Activated effector memory CD4-positive, alpha-beta T cell treated with anti-CD3 and anti-CD28 coated beads, Interleukin-2, amount 50 U/mL, for 16 hours (primary cell): ENCODE results near the gene ZNF556.

Source experiments
- DNase-seq: peaks from one replicate; pipeline ENCODE4 v3.0.0-alpha.2; 2020

Gene ZNF556

DNA sequence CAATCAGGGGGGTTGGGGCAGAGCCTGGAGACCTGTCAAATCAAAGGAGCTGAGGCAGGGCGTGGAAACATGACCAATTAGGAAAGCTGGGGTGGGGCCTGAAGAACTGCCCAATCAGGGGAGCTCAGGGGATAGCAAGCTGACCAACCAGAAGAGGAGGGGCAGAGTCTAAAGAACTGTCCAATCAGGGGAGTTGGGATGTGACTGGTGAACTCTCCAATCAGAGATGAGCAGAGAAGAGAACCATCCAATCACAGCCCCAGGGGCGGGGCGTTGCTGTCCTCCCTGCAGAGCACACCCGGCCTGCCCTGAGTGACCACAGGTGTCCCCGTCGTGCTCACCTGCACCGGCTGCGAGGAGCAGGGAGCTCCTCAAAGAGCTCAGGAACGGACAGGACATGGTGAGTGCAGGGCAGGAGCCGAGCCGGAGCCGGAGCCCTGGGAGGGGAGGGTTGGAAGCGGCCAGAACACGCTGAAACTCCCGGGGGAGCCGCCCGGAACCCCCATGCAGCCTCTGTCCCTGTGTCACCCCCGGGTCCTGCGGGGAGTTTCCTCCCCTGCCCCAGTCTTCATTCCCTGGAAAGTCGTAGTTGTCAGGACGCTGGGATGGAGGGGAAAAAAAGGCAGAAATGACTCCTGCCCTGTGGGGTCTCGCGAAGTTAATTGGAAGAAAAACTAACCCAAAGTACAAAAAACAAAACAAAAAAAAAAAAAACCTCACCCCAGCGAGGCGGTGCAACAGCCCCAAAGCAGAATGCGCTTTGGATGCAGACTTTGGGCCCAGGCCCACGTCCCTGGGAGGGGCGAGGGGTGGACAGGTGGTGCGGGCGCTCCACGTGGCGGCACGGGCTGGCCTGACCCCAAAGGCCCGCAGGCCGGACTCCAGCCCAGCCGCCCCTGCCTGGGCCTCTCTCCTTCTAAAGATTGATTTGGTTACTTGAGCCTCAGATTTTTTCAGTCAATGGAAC, at the start of gene ZNF556:
TSS of gene ZNF556 (plus strand) at position 311 of the 967 bp plus-strand sequence. CDS start at position 398, 87 bp downstream.
- no peak for DNase-seq

DNA sequence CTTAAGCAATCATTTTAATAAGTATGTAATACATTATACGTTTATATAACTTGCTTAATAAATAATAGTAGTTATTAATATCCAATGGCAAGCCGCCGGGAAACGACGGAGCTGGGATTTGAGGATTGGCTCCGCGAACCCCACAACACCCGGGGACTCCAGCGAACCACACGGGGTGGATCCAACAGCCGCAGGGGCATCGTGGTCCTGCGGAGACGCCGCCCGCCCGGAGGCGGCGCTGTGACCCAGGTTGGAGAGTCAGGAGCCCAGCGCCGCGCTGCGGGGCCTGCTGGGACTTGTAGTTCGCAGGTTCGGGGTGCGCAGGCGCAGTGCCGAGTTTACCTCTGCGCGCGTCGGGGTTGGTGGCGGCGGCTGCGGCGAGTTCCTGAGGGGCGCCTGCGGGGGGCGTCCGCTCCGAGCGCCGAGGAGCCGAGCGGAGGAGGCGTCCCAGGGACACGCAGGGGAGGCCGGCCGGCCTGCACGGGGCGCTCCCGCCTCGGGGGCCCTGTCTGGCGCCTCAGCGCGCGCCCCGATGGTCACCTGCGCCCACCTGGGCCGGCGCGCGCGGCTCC, 47.5 kb upstream of the ZNF556 start, which contains the start of gene ZNF554:
TSS of gene ZNF554 (plus strand) at position 329 of the 572 bp plus-strand sequence. CDS start at position 533, 204 bp downstream.
- peak; percentile 99 for DNase-seq

DNA sequence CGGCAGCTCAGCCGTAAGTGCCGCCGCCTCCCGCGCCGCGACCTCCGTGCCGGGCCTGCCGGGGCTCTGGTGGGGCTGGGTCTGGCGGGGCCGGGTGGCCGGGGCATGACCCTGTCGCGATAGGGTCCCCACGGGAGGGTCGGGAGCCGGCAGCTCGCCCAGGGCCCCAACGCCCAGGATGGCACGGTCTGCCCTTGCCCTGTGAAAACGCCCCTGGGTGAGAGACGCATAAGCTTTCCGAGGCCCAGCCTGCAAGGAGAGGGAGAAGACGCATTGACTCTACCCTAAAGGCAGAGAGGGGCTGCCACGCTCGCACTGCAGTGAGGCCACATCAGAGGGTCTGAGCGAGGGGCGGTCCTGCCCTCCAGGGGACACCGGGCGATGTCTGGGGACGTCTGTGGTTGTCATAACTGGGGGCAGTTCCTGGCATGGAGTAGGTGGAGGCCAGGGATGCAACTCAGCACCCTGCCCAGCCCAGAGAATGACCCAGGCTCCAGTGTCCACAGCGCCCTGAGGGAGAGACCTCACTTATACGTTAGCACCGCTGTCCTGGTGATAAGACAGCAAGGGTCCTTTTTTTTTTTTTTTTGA, 46.9 kb upstream of the ZNF556 start:
- DNase-seq: no peak

DNA sequence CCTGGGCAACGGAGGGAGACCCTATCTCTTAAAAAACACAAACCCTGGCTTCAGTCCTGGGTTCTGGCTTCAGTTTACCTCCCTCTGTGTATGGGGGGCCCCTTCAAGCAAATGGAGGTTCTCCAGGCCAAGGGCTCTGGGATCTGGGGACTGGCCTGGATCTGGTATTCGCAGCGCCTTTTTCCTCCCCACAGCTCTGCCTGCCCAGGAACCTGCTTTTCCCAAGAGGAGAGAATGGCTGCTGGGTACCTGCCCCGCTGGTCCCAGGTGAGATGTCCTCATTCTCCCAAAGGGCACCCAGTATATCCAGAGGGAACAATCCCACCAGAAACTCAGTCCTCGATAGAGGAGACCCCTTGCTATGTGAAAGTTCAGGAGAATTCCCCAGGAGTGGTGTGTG, 44.3 kb upstream of the ZNF556 start:
- DNase-seq: no peak

GRCh38 chr19:2823646-2824045, 43.5 kb upstream of the ZNF556 start:
- no peak for DNase-seq

DNA sequence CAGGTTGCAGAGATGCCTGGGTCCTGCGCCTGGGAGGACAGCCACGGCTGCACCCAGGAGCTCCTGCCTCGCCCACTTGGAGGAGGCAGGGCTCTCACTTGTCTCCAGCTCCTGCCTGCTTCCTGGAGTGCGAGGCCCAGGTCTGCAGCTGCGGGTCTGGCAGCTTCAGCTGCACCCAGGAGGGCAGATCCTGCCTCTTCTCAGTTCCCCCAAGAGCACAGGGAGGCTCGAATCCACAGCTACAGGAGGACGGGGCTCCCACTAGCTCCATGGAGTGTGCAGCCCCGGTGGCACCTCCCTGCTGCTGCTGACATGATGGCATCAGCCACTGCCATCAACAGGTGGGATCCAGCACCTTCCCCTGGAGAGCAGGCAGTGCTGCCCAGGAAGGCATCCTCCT, 43.0 kb upstream of the ZNF556 start:
- no peak for DNase-seq

DNA sequence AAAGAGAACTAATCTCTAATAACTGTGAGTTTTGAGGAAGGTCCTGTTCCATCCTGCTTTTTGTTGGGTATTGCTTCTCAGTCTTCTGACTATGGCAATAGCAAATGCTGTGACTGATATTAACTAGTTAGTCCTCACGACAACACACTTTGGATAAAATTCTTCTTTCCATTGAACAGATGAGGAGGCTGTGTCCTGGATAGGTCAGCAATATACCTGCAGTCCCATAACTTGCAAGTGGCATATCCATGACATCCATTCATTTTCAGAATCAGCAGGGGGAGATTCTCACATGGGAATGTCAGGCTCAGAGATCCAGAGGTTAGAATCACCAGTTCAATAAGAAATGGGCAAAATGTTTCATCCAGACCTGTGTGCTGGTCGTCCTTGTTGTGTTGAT, 40.1 kb upstream of the ZNF556 start:
- DNase-seq: no peak

GRCh38 chr19:2827840-2828489, 39.2 kb upstream of the ZNF556 start:
- DNase-seq: no peak

GRCh38 chr19:2834294-2834871, 32.8 kb upstream of the ZNF556 start:
- DNase-seq: no peak

DNA sequence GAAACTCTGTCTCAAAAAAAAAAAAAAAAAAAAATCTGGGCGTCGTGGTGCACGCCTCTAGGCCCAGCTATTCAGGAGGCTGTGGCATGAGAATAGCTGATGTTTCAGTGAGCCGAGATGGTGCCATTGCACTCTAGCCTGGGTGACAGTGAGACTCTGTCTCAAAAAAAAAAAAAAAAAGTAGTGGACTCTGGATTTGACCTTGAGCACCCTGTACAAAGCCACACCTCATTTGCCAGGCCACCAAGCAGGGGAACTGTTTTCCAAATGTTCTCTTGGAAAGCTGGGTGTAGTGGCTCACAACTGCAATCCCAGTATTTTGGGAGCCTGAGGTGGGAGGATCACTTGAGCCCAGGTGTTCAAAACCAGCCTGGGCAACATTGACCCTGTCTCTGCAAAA, 29.7 kb upstream of the ZNF556 start:
- no peak for DNase-seq

DNA sequence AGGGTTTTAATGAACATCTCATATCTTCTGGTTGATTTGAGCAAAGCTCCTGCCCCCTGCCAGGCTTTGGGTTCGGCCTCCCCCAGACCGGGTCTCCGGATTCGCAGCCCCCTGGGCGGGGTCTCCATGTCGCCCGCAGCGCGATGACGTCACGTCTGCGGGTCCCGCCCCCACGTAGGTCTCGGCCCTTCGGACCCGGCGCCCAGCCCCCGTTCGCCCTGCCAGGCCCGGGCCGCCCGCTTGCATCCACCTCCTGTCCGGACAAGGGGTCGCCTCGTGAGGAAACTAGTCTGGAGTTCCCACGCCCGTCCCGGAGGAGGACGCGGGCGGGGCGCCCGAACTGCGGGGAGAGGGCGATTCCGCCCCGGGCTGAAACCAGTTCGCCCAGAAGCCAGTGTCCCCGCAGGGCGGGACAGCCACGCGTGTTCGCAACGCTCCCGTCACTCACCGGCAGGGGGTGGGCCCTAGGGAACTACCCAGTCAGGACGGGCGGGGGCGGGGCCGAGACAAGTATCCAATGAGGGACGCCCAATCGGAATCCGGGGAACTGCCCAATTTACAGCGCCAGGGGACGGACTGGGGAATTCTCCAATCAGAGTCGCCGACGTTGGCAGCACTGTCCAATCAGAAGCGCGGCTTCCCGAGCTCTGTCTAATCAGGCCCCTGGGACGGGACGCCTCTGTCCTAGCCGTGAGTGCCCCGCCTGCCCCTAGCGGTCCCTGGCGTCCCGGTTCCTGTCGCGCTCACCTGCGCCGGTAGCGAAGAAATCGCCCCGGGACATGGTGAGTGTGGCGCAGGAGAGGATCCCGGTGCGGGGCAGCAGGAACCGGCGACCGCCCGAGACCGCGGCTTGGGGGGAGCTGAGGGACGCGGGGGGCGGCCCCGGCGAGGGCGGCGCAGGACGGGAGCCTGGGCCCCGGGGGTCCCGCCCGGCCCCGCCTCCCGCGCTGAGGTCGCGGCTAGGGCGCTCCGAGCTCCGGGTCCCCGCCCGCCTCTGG, 26.0 kb upstream of the ZNF556 start, which contains the start of gene ZNF555:
TSS of gene ZNF555 (plus strand) at position 682 of the 998 bp plus-strand sequence. CDS start at position 780, 98 bp downstream.
- DNase-seq: peak; percentile 99

- DNase-seq: no peak
Measured at GRCh38 chr19:2841855-2842574, 25.1 kb upstream of the ZNF556 start.

GRCh38 chr19:2845107-2845506, 22.0 kb upstream of the ZNF556 start:
- no peak for DNase-seq

DNA sequence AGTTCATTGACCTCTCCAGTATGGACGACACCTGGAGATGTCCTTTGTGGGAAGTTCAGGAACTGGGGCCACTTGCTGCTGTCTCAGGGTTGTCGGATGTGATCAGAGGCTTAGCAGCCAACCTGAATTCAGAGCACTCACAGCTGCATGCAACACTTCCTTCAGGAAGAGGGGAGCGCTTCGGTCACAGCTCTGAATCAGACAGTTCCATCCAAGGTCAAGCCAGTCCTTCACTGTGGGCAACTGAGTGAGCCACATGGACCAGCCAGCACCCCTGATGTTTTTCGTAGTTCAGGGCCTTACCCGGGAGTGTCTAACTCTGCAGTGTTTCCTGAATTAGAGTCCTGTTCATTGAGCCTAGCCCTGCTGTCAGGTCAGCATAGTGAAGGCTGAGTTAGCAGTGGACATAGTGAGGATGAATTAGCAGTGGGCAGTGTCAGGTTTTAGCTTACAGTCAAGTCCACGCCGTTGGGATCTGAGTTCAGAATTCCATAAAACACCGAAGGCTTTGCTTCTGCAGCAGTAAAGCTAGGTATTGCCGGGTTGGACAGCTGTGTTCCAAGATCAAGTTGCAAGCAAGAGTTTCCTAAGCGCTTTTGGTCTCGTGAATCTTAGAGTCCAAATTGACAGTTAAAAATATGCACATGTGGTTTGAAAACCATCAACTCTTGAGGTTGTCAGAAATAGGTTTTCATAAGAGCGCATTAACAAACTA, 20.8 kb upstream of the ZNF556 start:
- DNase-seq: no peak

DNA sequence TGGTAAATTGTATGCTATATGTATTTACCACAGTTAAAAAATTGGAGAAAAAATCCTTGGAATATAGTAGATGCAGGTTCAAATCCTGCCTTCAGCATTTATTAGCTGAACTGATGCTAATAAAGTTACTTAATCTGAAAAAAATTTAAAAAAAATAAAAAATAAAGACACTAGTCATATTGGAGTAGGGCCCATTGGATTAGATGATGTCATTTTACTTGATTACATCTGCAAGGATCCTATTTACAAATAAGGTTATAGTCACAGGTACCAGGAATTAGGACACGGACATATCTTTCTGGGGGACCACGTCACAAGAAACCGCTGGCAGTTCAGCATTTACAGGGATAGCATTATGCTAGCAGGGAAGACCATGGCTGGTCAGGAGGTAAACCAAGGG, 19.6 kb upstream of the ZNF556 start:
- no peak for DNase-seq

DNA sequence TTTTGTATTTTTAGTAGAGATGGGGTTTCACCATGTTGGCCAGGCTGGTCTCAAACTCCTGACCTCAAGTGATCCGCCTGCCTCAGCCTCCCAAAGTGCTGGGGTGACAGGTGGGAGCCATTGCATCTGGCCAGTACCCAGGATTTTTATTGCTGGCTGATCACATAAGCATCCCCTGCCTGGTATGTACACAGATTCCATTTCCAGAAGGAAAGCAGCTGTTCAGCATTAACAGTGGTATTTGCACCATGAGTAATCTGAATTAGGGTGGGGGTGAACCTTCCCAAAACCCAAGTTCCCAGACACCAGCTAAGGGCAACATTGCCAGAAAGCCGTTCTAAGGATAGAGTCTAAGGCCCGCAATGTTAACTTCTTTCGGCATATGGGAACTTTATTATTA, 18.5 kb upstream of the ZNF556 start:
- DNase-seq: no peak

- DNase-seq: no peak
Measured at GRCh38 chr19:2850256-2850925, 16.7 kb upstream of the ZNF556 start.

DNA sequence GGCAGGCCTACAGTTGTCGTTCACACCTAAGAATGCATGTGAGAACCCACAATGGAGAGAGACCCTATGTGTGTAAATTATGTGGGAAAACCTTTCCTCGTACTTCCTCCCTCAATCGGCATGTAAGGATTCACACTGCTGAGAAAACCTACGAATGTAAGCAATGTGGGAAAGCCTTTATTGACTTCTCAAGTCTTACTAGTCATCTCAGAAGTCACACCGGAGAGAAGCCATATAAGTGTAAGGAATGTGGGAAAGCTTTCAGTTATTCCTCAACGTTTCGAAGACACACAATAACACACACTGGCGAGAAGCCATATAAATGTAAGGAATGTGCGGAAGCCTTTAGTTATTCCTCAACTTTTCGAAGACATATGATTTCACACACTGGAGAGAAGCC, 14.5 kb upstream of the ZNF556 start:
- DNase-seq: no peak

DNA sequence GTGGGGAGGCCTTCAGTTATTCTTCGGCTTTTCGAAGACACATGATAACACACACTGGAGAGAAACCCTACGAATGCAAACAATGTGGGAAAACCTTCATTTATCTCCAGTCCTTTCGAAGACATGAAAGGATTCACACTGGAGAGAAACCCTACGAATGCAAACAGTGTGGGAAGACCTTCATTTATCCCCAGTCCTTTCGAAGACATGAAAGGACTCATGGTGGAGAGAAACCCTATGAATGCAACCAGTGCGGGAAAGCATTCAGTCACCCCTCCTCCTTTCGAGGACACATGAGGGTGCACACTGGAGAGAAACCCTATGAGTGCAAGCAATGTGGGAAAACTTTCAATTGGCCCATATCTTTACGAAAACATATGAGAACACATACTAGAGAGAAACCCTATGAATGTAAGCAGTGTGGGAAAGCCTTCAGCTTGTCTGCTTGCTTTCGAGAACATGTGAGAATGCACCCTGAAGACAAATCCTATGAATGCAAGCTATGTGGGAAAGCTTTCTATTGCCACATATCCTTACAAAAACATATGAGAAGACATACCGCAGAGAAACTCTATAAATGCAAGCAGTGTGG, 14.0 kb upstream of the ZNF556 start:
- no peak for DNase-seq
